Spleen (tissue), 7 donors: ENCODE data around the gene SPOP.

ENCODE experiments used
- POLR2A ChIP-seq, 3 donors: fragments of 450-650 bp; IDR thresholded peaks; one replicate each; pipeline ENCODE4 v1.5.1; 2017; ENCODE audit warnings: antibody characterized with exemption in 3 of 3, mild to moderate bottlenecking in 1 of 3
- TF ChIP-seq, protein P1 (sequence below), 11 experiments: fragments of 200-600 bp in 7 of 11; fragments of 450-650 bp in 4 of 11; sonication (generic) in 4 of 11; IDR thresholded peaks in 8 of 11; conservative IDR thresholded peaks in 3 of 11; 1 replicate in 7 of 11; 2 replicates in 4 of 11; pipeline versions ENCODE4 v1.4.0 to v1.8.0; 2016 to 2021; ENCODE audit warnings: antibody characterized with exemption in 11 of 11, inconsistent platforms in 4 of 11, mild to moderate bottlenecking in 1 of 11
- donor health status: DM: no; HTN: no; CAD: no; lungs with moderate emphysema.
- donor health status: DM: no; HTN: no; CAD: no.
- donor health status: DM: no; HTN: no; CAD: no.

DNA sequence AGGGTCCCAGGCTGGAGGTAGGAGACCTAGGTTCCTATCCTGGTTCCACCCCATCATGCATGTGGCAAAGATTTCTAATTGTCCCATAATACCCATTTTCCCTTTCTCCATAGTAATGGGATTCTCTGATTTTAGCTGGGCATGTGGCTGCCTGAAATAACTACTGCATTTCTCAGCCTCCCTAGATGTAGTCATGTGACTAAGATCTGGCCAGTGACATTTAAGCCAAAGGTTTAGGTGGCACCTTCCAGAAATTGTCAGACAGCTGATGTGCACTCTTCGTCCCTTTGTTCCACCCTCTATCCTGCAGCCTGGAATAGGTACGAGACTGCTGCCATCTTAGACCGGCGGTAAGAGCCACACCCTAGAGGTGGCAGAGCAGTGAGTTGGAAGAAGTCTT is 94.0 kb downstream of the SPOP start:
- TF ChIP-seq, protein P1, sequence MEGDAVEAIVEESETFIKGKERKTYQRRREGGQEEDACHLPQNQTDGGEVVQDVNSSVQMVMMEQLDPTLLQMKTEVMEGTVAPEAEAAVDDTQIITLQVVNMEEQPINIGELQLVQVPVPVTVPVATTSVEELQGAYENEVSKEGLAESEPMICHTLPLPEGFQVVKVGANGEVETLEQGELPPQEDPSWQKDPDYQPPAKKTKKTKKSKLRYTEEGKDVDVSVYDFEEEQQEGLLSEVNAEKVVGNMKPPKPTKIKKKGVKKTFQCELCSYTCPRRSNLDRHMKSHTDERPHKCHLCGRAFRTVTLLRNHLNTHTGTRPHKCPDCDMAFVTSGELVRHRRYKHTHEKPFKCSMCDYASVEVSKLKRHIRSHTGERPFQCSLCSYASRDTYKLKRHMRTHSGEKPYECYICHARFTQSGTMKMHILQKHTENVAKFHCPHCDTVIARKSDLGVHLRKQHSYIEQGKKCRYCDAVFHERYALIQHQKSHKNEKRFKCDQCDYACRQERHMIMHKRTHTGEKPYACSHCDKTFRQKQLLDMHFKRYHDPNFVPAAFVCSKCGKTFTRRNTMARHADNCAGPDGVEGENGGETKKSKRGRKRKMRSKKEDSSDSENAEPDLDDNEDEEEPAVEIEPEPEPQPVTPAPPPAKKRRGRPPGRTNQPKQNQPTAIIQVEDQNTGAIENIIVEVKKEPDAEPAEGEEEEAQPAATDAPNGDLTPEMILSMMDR (IDR thresholded peaks at IDR 0.05 in 8 of 11, conservative IDR thresholded peaks at IDR 0.05 in 3 of 11), result no peak
- no peak for TF ChIP-seq POLR2A (IDR thresholded peaks at IDR 0.05)
